ENCODE measurements around the gene CRTC3. TPM values are rescaled to one million over a fixed set of nuclear protein-coding genes. Genes with fewer than 3 reads are reported as not detected.
A peak's percentile ranks its signal among the peaks of the same experiment; 100 is the strongest.

Gene CRTC3
- total RNA-seq, 1 experiment from 2014 or later, result 45.0 TPM

DNA sequence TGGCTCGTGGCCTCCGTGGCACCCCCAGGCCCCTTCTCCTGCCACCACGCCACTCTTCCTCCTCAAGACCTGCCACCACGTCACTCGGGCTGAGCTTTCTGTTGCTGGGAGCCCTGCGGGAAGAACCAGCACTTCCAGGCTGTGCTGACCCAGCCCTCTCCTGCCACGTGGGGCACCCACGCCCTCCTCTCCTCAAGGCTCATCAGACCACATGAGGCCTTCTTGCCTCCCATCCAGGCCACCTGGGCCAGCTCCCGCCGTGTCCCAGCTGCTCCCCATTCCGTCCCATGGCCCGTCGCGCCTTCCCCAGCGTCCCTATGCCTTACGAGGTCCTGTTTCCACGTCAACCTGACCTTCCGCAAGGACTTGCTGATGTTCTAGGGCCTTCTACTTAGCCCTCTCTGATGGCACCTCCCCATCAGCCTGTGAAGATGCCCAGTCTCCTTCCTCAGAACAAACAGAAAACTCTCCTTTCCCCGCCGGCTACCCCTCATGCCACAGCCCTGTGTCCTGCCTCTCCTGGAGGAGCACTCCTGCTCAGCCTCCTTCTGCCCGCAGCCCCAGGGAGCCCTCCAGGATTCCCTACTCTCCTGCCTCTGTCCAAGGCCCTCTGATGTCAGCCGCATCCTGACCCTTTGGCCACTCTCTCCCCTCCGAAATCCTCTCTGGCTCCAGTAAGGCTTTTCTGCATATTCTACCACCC lies 116.3 kb downstream of the CRTC3 start:
- Histone ChIP-seq H3K27me3 (ENCODE audit: control insufficient read depth, insufficient read depth, low read length) (no peaks in the 10 kb centered on the region), H3K36me3 (ENCODE audit: control insufficient read depth, insufficient read depth, low read length) (no peaks in the 10 kb centered on the region; the same call in 1 of the 2 replicates), H3K4me3 (ENCODE audit: low read depth in 2 of 2, low read length in 2 of 2) (no peak overlapping the region), H3K4me1 (ENCODE audit: control insufficient read depth, insufficient read depth, low read length) (peaks cover 8% of the 10 kb centered on the region), H3K27ac (ENCODE audit: low read length) (no peak overlapping the region), H3K9me3 (ENCODE audit: control insufficient read depth, insufficient read depth, low read depth, low read length) (no peaks in the 10 kb centered on the region)
- in situ Hi-C loops (cut with HindIII; ENCODE audit: low pct_unique_long_range_greater_than_20kb, low sequenced_read_pairs) (no loop called here), intact Hi-C loops (cut with micrococcal nuclease; ENCODE audit: unreplicated experiment) (no loop called here)
- TF ChIP-seq REST (IDR thresholded peaks at IDR 0.05; ENCODE audit: insufficient read depth in 1 of 2, low read depth in 2 of 2, low read length in 1 of 2), result no peak
- TF ChIP-seq TCF7L2 (IDR thresholded peaks at IDR 0.05; ENCODE audit: low read depth, low read length), result no peak
- TF ChIP-seq, protein P1, sequence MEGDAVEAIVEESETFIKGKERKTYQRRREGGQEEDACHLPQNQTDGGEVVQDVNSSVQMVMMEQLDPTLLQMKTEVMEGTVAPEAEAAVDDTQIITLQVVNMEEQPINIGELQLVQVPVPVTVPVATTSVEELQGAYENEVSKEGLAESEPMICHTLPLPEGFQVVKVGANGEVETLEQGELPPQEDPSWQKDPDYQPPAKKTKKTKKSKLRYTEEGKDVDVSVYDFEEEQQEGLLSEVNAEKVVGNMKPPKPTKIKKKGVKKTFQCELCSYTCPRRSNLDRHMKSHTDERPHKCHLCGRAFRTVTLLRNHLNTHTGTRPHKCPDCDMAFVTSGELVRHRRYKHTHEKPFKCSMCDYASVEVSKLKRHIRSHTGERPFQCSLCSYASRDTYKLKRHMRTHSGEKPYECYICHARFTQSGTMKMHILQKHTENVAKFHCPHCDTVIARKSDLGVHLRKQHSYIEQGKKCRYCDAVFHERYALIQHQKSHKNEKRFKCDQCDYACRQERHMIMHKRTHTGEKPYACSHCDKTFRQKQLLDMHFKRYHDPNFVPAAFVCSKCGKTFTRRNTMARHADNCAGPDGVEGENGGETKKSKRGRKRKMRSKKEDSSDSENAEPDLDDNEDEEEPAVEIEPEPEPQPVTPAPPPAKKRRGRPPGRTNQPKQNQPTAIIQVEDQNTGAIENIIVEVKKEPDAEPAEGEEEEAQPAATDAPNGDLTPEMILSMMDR (IDR thresholded peaks at IDR 0.05), result no peak
- TF ChIP-seq POLR2AphosphoS5 (IDR thresholded peaks at IDR 0.05; ENCODE audit: low read depth, low read length), result no peak
- TF ChIP-seq SIN3A (IDR thresholded peaks at IDR 0.05; ENCODE audit: borderline replicate concordance, insufficient read depth, low read depth, low read length), result no peak
- peak; percentile 59 for ATAC-seq
- CTCF ChIA-PET, result interaction anchor here (0.5 kb wide), 1 partner anchor 28 kb away, joined by 7 read pairs; no protein-coding TSS in a partner anchor
- no TSS peak for BruUV-seq (replicated peaks)
- POLR2A ChIA-PET, result no interaction called here
- no peak for DNase-seq (ENCODE audit: low read depth, low spot score)

DNA sequence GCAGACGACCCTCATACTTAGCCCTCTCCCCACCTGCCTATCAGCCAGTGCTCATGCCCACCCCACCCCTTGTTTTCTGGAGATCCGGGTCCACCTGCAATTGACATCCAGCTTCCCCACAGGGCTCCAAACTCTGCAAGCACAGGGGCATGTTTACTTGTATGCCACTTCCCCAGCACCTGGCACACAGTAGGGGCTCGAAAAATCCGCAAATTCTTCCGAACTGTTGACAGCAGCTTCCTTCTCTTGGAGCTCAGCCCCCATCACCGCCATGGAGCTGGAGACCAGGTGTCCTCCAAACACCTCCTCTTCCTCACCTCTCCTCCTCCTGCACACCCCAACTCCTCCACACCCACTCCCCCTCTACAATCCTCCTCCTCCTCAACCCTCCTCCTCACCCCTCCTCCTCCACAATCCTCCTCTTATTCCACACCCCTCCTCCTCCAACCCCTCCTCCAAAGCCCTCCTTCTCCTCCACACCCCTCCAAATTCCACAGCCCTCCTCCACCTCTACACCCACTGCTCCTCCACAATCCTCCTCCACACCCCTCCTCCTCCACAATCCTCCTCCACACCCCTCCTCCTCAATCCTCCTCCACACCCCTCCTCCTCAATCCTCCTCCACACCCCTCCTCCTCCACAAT lies 117.1 kb downstream of the CRTC3 start:
- POLR2A ChIA-PET, result no interaction called here

More for the DNA sequence above, 117.1 kb downstream of the CRTC3 start:
- intact Hi-C loops (cut with micrococcal nuclease; ENCODE audit: unreplicated experiment) (no loop called here), in situ Hi-C loops (cut with HindIII; ENCODE audit: low pct_unique_long_range_greater_than_20kb, low sequenced_read_pairs) (no loop called here)
- Histone ChIP-seq H3K4me1 (ENCODE audit: control insufficient read depth, insufficient read depth, low read length) (peaks cover 8% of the 10 kb centered on the region), H3K27ac (ENCODE audit: low read length) (no peak overlapping the region), H3K4me3 (ENCODE audit: low read depth in 2 of 2, low read length in 2 of 2) (no peak overlapping the region), H3K9me3 (ENCODE audit: control insufficient read depth, insufficient read depth, low read depth, low read length) (no peaks in the 10 kb centered on the region), H3K36me3 (ENCODE audit: control insufficient read depth, insufficient read depth, low read length) (no peaks in the 10 kb centered on the region; the same call in 1 of the 2 replicates), H3K27me3 (ENCODE audit: control insufficient read depth, insufficient read depth, low read length) (no peaks in the 10 kb centered on the region)
- TF ChIP-seq TCF7L2 (IDR thresholded peaks at IDR 0.05; ENCODE audit: low read depth, low read length) (no peak), POLR2AphosphoS5 (IDR thresholded peaks at IDR 0.05; ENCODE audit: low read depth, low read length) (no peak), REST (IDR thresholded peaks at IDR 0.05; ENCODE audit: insufficient read depth in 1 of 2, low read depth in 2 of 2, low read length in 1 of 2) (no peak), SIN3A (IDR thresholded peaks at IDR 0.05; ENCODE audit: borderline replicate concordance, insufficient read depth, low read depth, low read length) (no peak)
- TF ChIP-seq, protein P1 (IDR thresholded peaks at IDR 0.05), result no peak
- BruUV-seq (replicated peaks), result no TSS peak
- CTCF ChIA-PET, result no interaction called here
- DNase-seq (ENCODE audit: low read depth, low spot score) (no peak), ATAC-seq (0 out of 2 replicates have a peak, but pooled peaks have one; percentile 23)

Measured in Panc1 (cell line).